HG02981 (cell line): Measurements from ENCODE around the gene LGR6.

Experiments
- ATAC-seq: cut with Tn5 transposase; IDR thresholded peaks from one replicate; pipeline ENCODE4 v1.9.1; 2021; ENCODE audit warnings: mild to moderate bottlenecking, moderate library complexity; ENCODE audit not compliant: unreplicated experiment

LGR6 gene

GRCh38 chr1:202197653-202198365, 4.2 kb downstream of the LGR6 start:
- ATAC-seq, result no peak

GRCh38 chr1:202198366-202198724, 4.7 kb downstream of the LGR6 start:
- no peak for ATAC-seq

GRCh38 chr1:202199040-202199889, 5.7 kb downstream of the LGR6 start:
- ATAC-seq, result no peak

GRCh38 chr1:202200112-202200548, 6.5 kb downstream of the LGR6 start:
- ATAC-seq, result no peak

GRCh38 chr1:202200669-202201068, 7.1 kb downstream of the LGR6 start:
- no peak for ATAC-seq

- ATAC-seq, result no peak
Observed at GRCh38 chr1:202201266-202201665, 7.7 kb downstream of the LGR6 start.

GRCh38 chr1:202201971-202202370, 8.4 kb downstream of the LGR6 start:
- ATAC-seq, result no peak

- no peak for ATAC-seq
Observed at GRCh38 chr1:202202500-202203168, 9.0 kb downstream of the LGR6 start.

GRCh38 chr1:202203238-202204039, 9.8 kb downstream of the LGR6 start:
- no peak for ATAC-seq

- no peak for ATAC-seq
Observed at GRCh38 chr1:202204065-202204464, 10.5 kb downstream of the LGR6 start.

- ATAC-seq, result no peak
Observed at GRCh38 chr1:202205523-202206190, 12.1 kb downstream of the LGR6 start.

GRCh38 chr1:202207292-202207691, 13.7 kb downstream of the LGR6 start:
- ATAC-seq, result no peak

- no peak for ATAC-seq
Observed at GRCh38 chr1:202208351-202208857, 14.8 kb downstream of the LGR6 start.

- ATAC-seq, result no peak
Observed at GRCh38 chr1:202210385-202210784, 16.8 kb downstream of the LGR6 start.

GRCh38 chr1:202210969-202211368, 17.4 kb downstream of the LGR6 start:
- no peak for ATAC-seq

- no peak for ATAC-seq
Observed at GRCh38 chr1:202212787-202213186, 19.2 kb downstream of the LGR6 start.

GRCh38 chr1:202213361-202214088, 19.9 kb downstream of the LGR6 start:
- no peak for ATAC-seq

- ATAC-seq, result no peak
Observed at GRCh38 chr1:202214089-202214843, 20.7 kb downstream of the LGR6 start.
